Measurements from ENCODE around the gene SRA1.

GRCh38 chr5:140607031-140607430 is 49.8 kb upstream of the SRA1 start:
- TF ChIP-seq CTCF (IDR thresholded peaks at IDR 0.05): no peak
- no peak for TF ChIP-seq POLR2A (IDR thresholded peaks at IDR 0.05)
